Activated CD4-positive, alpha-beta T cell treated with anti-CD3 and anti-CD28 coated beads, Interleukin-2, amount 10 ng/mL, durations not matched to agents 24 days and 14 days (primary cell): Measurements from ENCODE around the gene UBL3. TPM values are rescaled to one million over a fixed set of nuclear protein-coding genes. Genes with fewer than 3 reads are reported as not detected.

Experiments
- DNase-seq: peaks from one replicate; pipeline ENCODE4 v3.0.0; 2022
- H3K27ac Mint-ChIP-seq: one replicate; pipeline ENCODE4 v1.8.0; 2022; ENCODE audit warnings: mild to moderate bottlenecking, mixed read lengths
- H3K27me3 Mint-ChIP-seq: one replicate; pipeline ENCODE4 v1.8.0; 2022; ENCODE audit warnings: mixed read lengths
- H3K36me3 Mint-ChIP-seq: one replicate; pipeline ENCODE4 v1.8.0; 2022; ENCODE audit warnings: low read depth, mild to moderate bottlenecking, mixed read lengths
- H3K4me1 Mint-ChIP-seq: one replicate; pipeline ENCODE4 v1.8.0; 2021; ENCODE audit warnings: mixed read lengths
- H3K4me3 Mint-ChIP-seq: one replicate; pipeline ENCODE4 v1.8.0; 2022; ENCODE audit warnings: mild to moderate bottlenecking, moderate library complexity, mixed read lengths
- H3K9me3 Mint-ChIP-seq: one replicate; pipeline ENCODE4 v1.8.0; 2021; ENCODE audit warnings: mixed read lengths
- intact Hi-C: fragments of 100-400 bp; cut with micrococcal nuclease; formaldehyde crosslinking; loops from one replicate; pipeline ENCODE4 v1.15.1; 2023
- total RNA-seq: library from RNA; stranded (reverse); gene quantifications from 2 replicates; pipeline ENCODE4 v1.2.3, GENCODE V29; 2022

UBL3 gene
- total RNA-seq, 1 donor from 2014 or later: 10.1 TPM

- peaks cover 9% of the 10 kb centered on the region for H3K27me3 Mint-ChIP-seq
- intact Hi-C loops: no loop called here
- DNase-seq: no peak
- no peaks in the 10 kb centered on the region for H3K4me1 Mint-ChIP-seq
- no peak overlapping the region for H3K27ac Mint-ChIP-seq
- no peaks in the 10 kb centered on the region for H3K9me3 Mint-ChIP-seq
- no peak overlapping the region for H3K4me3 Mint-ChIP-seq
- no peaks in the 10 kb centered on the region for H3K36me3 Mint-ChIP-seq
These were observed 133.9 kb downstream of the UBL3 start for GRCh38 chr13:29716493-29716892.
